ENCODE measurements around the gene RHOD. TPM values are rescaled to one million over a fixed set of nuclear protein-coding genes. Genes with fewer than 3 reads are reported as not detected.
A peak's percentile ranks its signal among the peaks of the same experiment; 100 is the strongest.

RHOD gene
- total and polyA plus RNA-seq, 10 donors, result 1.3 to 6.4 (median 2.7) TPM

DNA sequence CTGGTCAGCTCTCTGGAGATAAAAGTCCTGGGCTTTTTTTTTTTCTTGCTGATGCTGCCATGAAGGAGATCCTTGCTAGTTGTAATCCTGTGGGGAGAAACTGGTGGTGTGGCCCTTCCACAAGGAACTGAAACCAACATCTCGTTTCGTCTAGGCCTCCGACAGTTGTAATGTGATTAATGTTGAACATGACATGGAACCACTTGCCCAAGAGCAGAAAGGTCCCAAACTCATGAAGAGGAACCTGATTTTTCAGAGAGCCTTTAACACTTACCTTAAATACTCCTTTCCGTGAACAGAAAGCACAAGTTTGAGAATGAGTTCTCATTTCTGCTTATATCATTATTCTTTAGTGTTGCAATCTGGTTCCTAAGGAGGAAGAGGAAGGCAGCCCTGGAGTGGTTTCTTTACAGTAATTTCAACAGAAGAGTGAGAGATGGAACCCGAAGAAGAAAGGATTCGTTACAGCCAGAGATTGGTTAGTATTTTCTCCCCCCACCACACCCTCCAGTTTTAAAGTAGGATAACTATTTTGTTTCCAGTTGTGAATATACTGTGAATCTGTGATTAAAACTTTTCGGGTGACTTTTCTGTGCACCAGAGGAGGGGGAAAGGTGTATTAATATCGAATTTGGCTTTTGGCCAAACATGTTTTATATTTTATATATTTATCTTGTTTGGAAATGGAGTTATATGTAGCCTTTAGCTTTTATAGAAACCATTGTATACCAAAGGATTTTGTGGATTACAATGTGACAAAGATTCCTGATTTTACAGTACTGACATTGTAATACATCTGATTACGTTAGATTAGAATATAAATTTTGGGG lies 64.4 kb downstream of the RHOD start:
- TF ChIP-seq, protein P1, sequence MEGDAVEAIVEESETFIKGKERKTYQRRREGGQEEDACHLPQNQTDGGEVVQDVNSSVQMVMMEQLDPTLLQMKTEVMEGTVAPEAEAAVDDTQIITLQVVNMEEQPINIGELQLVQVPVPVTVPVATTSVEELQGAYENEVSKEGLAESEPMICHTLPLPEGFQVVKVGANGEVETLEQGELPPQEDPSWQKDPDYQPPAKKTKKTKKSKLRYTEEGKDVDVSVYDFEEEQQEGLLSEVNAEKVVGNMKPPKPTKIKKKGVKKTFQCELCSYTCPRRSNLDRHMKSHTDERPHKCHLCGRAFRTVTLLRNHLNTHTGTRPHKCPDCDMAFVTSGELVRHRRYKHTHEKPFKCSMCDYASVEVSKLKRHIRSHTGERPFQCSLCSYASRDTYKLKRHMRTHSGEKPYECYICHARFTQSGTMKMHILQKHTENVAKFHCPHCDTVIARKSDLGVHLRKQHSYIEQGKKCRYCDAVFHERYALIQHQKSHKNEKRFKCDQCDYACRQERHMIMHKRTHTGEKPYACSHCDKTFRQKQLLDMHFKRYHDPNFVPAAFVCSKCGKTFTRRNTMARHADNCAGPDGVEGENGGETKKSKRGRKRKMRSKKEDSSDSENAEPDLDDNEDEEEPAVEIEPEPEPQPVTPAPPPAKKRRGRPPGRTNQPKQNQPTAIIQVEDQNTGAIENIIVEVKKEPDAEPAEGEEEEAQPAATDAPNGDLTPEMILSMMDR (IDR thresholded peaks at IDR 0.05 in 8 of 11, conservative IDR thresholded peaks at IDR 0.05 in 3 of 11), result no peak
- TF ChIP-seq POLR2A (IDR thresholded peaks at IDR 0.05) (peak in 1 of 3 donors; percentile 62), POLR2AphosphoS5 (IDR thresholded peaks at IDR 0.05) (peak in 1 of 3 donors; percentile 77)
- peak overlapping the region; percentile 67 to 93 (median 75) for H3K4me3 ChIP-seq
- 7 to 14% (median 10%) methylated on average over 9 of the region's 9 CpGs for WGBS, 5 donors
- H3K9me3 ChIP-seq, result no peaks in the 10 kb centered on the region
- H3K27me3 ChIP-seq (replicated peaks in 1 of 7), result no peaks in the 10 kb centered on the region
- H3K4me1 ChIP-seq, result peaks cover 15 to 78% (median 52%) of the 10 kb centered on the region in 6 donors
- DNase-seq, result no peak
- intact Hi-C loops (cut with DNase I; ENCODE audit: low total_unique reads), result no loop called here
- peaks cover 0 to 42% (median 2%) of the 10 kb centered on the region in 6 donors for H3K36me3 ChIP-seq
- H3K27ac ChIP-seq, result peak overlapping the region; percentile 92 to 99 (median 98)

Small RNAs within 50 kb of the gene (microRNA-seq; reads per million reads assigned to microRNA genes)
- 0 reads per million in 3 donors for gene MIR6860

Other genes starting within 250 kb of the RHOD start
- 10 to 100 TPM; 14.5 to 27.9 (median 18.1) TPM for gene RCE1, start 213.4 kb upstream of the RHOD start, total RNA-seq
- 10 to 100 TPM; 10.0 to 19.3 (median 14.2) TPM for gene RCE1, start 213.4 kb upstream of the RHOD start, polyA plus RNA-seq
- 10 to 100 TPM in 2 of 7 donors, 1 to 10 TPM in 5; 3.3 to 10.3 (median 8.0) TPM for gene LRFN4, start 199.8 kb upstream of the RHOD start, total RNA-seq
- gene LRFN4, start 199.8 kb upstream of the RHOD start, polyA plus RNA-seq, result 10 to 100 TPM in 1 of 3 donors, 1 to 10 TPM in 2; 3.9 to 12.0 (median 7.9) TPM
- gene PC, start 98.5 kb upstream of the RHOD start, total RNA-seq, result 1 to 10 TPM; 3.4 to 8.8 (median 5.3) TPM
- 1 to 10 TPM; 4.6 to 6.8 (median 4.9) TPM for gene PC, start 98.5 kb upstream of the RHOD start, polyA plus RNA-seq
- gene C11orf86, start 81.5 kb upstream of the RHOD start, total RNA-seq, result not detected
- under 1 TPM in 1 of 3 donors, not detected in 2; 0.13 TPM for gene C11orf86, start 81.5 kb upstream of the RHOD start, polyA plus RNA-seq
- not detected for gene SYT12, start 33.7 kb upstream of the RHOD start, total RNA-seq
- gene SYT12, start 33.7 kb upstream of the RHOD start, polyA plus RNA-seq, result under 1 TPM; 0.02 to 0.13 (median 0.05) TPM
- gene KDM2A, start 62.4 kb downstream of the RHOD start, total RNA-seq, result 100 to 1,000 TPM in 6 of 7 donors, 10 to 100 TPM in 1; 96.0 to 149 (median 130) TPM
- gene KDM2A, start 62.4 kb downstream of the RHOD start, polyA plus RNA-seq, result 10 to 100 TPM; 18.5 to 36.2 (median 28.9) TPM
- 100 to 1,000 TPM; 168 to 301 (median 263) TPM for gene GRK2, start 209.6 kb downstream of the RHOD start, total RNA-seq
- gene GRK2, start 209.6 kb downstream of the RHOD start, polyA plus RNA-seq, result 100 to 1,000 TPM; 119 to 270 (median 192) TPM
- 100 to 1,000 TPM in 5 of 7 donors, 10 to 100 TPM in 2; 67.3 to 151 (median 124) TPM for gene ANKRD13D, start 232.5 kb downstream of the RHOD start, total RNA-seq
- 100 to 1,000 TPM in 2 of 3 donors, 10 to 100 TPM in 1; 65.2 to 138 (median 129) TPM for gene ANKRD13D, start 232.5 kb downstream of the RHOD start, polyA plus RNA-seq
- 10 to 100 TPM; 14.6 to 31.8 (median 22.9) TPM for gene SSH3, start 246.7 kb downstream of the RHOD start, total RNA-seq
- gene SSH3, start 246.7 kb downstream of the RHOD start, polyA plus RNA-seq, result 10 to 100 TPM in 1 of 3 donors, 1 to 10 TPM in 2; 4.3 to 11.1 (median 5.9) TPM

Measured in spleen (tissue), 11 donors.